Stimulated activated CD4-positive, alpha-beta T cell treated with anti-CD3 and anti-CD28 coated beads, Interleukin-4, amount 100 ng/mL, for 24 hours (primary cell): Measurements from ENCODE around the gene CTNND2.
"Not testable (repeated sequence)": the region's sequence is repeated elsewhere in the genome, so short reads cannot be mapped to it uniquely, and the experiment has no call there.

Experiments used
- DNase-seq: peaks from one replicate; pipeline ENCODE4 v3.0.0-alpha.2; 2020

Gene CTNND2

GRCh38 chr5:11857391-11857790 lies 46.9 kb downstream of the CTNND2 start:
- no peak for DNase-seq

- no peak for DNase-seq
Measured at GRCh38 chr5:11854936-11855335, 49.3 kb downstream of the CTNND2 start.

DNA sequence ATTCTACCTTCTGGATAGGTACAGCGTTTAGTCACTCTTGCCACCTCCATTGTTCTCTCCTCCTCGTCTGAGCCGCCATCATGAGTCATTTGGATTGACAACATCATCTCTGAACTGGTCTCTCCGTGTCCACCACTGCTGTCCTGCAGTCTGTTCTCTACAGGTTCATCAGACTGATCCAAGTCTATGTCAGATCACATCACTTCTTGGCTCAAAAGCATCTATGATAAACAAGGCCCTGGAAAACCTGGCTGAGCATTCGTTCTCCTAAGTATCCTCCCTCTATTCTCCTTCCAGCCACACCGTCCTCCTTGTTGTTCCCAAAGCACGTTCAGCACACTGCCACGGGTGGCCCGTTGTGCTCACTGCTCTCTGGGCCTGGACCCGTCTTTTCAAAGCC lies 50.5 kb downstream of the CTNND2 start:
- no peak for DNase-seq

DNA sequence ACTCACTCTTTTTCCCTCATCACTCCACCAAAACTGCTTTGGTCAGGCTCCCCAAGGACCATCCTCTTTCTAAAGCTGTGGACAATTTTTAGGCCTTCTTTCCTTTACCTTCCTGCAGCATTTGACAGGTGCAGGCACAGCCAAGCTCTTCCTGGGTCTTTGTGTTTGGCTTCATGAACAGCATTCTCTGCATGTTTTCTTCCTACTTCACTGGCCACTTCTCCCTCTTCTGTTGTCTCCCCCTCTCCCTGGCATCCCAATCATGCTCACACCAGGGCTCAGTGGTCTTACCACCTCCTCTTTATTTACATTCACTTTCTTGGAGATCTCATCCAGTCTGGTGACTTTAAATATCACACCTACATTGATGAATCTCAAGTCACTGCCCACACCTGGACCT lies 51.1 kb downstream of the CTNND2 start:
- DNase-seq: no peak

DNA sequence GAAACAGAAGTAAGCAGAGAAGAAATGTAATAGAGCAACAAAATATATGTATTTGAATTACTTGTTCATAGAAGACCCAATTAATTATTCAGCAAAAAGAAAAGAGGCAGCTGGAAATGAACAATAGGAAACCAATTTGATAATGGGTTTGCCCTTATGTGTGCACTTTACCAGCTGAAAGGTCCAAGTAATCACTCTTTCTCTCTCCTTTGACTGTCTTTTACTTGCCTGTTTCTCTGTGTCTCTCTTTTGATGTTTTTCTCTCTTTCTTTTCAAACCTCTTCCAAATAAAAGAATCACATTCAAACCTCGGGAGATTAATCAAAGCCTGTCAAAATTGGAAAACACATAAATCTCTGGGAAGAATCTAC lies 51.5 kb downstream of the CTNND2 start:
- DNase-seq: no peak

DNA sequence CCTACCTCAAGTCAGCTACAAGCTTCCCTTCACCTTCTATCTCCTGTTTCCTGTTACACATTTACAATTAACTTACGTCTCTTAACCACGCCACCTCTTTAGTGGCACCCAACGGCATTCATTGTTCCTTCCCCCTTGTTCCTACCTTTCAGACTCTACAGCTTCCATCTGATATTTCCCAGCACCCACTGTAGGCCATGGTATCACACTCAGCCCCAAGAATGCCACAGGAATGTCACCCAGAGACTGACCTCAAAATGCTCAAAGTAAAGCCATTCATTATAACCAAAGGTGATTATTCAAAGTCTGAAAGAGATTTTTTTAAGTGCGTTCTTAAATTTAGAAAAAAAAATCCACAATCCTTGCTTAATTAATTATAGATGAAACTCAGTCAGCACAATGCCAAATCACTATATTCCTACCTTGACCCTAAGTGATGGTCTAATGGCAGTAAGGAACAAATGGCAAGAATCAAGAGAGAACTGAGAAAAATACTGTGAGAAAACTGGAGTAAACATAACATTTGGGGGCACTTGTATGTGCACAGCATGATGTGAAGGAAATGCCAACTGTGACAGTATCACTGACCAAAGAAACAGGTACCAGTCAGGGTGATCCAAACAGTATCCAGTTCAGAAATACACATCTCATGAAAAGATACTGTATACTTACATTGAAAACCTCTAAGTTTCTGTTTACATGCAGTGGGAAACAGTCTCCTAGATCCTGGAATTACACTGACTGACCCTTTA lies 52.1 kb downstream of the CTNND2 start:
- DNase-seq: no peak

DNA sequence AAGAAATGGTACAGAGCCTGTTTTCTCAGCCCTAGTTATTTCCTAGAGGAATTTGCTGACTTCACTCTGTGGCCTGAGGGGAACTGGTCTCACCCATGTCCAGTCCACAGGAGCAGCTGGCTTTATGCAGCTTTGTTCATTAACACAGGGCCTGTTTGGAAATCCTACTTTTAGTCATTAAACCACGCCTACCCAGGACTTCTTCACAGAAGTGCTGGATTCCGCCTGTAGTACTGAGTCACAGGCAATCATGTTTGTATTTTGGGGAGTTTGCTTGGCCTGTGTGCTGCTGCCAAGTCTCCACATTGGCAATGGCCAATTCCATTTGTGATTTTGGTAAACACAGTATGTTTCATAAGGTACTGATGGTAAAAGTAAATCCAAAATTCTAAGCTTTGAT lies 52.8 kb downstream of the CTNND2 start:
- no peak for DNase-seq

DNA sequence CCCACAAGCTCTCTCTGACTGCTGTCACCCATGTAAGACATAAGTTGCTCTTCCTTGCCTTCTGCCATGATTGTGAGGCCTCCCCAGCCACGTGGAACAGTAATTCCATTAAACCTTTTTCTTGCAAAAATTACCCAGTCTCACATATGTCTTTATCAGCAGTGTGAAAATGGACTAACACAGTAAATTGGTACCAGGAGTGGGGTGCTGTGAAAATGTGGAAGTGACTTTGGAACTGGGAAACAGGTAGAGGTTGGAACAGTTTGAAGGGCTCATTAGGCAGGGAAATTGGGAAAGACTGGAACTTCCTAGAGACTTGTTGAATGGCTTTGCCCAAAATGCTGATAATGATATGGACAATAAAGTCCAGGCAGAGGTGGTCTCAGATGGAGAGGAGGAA lies 75.7 kb downstream of the CTNND2 start:
- not testable (repeated sequence) for DNase-seq

GRCh38 chr5:11822598-11822997 lies 81.6 kb downstream of the CTNND2 start:
- no peak for DNase-seq

GRCh38 chr5:11815916-11816315 lies 88.3 kb downstream of the CTNND2 start:
- no peak for DNase-seq

DNA sequence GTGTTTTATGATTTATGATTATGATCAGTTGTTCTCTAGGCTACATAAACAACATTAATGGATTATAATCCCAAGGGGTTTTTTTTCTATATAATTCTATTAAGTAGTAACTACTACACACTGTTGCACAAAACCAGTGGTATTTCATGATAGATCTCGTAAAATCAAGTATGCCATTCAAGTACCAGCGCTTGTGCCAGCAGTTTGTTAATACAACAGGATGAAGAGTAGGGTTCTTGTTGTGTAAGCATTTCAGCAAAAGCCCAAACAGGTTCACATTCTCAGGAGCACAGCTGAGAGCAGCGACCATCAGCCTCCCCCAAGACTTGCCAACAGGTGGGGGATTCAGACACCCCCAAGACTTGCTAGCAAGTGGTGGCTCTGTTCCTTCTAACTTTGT lies 88.8 kb downstream of the CTNND2 start:
- DNase-seq: no peak

DNA sequence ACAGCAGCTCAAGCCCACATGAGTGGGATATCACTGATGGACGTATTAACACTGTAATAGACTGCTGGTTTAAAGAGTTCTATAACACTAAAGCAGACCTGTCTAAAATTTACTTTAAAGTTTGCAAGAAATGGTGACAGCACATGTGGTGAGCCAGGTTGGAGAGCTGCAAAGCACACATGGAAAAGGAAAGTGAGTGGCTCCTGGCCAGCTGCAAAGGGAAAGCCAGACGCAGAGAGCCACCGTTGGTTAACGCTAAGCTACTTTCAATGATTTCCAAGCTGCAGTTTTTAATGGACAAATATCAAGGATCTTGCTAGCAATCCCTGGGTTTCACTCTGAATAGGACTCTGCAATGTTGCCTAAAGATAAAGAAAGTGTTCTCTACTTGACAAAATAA lies 89.9 kb downstream of the CTNND2 start:
- no peak for DNase-seq

DNA sequence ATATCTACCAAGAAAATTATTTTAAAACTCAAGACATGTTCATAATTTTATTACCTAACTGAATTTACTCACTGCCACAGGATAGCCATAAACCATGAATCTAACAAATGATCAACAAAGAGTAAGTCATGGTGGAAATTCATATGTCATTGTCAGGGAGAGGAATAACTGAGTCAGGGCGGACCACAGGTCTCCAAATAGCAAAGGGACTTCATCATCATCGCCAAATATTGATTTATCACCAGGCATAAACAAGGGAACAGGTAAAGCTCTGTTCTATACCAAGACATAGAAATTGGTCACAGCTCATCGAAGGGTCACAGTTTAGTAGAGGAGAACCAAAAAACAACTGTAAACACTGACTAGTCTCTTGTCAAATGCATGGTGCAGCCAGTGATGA lies 94.8 kb downstream of the CTNND2 start:
- DNase-seq: no peak

- DNase-seq: no peak
Measured at GRCh38 chr5:11803436-11803835, 100.8 kb downstream of the CTNND2 start.

GRCh38 chr5:11801061-11801460 lies 103.2 kb downstream of the CTNND2 start:
- no peak for DNase-seq

- DNase-seq: no peak
Measured at GRCh38 chr5:11797132-11797531, 107.1 kb downstream of the CTNND2 start.

GRCh38 chr5:11793396-11793795 lies 110.8 kb downstream of the CTNND2 start:
- no peak for DNase-seq

GRCh38 chr5:11792621-11793020 lies 111.6 kb downstream of the CTNND2 start:
- no peak for DNase-seq

DNA sequence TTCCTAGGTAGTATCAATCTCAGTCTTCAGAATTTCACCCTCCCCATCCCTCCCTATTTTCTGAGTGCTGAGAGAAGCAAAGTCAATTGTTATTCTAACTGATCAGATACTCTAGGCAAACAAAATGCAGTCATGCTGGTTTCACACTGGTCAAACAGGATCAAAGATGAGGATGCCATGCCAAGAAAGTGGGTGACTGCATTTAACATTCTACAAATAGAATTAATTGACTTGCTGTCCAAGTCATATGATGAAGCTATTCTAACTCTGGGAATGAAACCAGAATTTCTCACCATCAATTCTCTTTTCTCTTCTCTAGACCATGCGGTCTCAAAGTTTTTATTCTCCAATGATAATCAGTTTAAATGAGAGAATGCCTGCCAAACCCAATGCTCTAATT lies 112.5 kb downstream of the CTNND2 start:
- DNase-seq: no peak

DNA sequence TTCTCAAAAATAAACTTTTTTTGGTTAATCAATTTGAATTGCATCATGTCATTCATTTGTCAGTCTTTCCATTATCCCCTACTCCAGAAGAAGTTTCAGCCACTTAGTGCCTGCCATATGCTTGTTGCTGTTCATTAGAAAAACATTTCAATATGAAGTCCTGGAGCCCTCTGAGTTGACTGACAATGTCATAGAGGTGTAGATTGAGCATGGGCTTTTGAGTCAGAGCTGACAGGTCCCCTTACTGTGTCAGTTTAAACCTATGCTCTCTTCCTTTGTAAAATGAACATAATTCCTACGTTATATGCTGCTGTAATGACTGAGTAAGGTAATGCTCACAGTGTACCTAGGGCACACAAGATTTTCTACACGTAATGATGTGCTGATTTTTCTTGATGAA lies 114.0 kb downstream of the CTNND2 start:
- DNase-seq: no peak

GRCh38 chr5:11785771-11786352 lies 118.4 kb downstream of the CTNND2 start:
- DNase-seq: no peak

DNA sequence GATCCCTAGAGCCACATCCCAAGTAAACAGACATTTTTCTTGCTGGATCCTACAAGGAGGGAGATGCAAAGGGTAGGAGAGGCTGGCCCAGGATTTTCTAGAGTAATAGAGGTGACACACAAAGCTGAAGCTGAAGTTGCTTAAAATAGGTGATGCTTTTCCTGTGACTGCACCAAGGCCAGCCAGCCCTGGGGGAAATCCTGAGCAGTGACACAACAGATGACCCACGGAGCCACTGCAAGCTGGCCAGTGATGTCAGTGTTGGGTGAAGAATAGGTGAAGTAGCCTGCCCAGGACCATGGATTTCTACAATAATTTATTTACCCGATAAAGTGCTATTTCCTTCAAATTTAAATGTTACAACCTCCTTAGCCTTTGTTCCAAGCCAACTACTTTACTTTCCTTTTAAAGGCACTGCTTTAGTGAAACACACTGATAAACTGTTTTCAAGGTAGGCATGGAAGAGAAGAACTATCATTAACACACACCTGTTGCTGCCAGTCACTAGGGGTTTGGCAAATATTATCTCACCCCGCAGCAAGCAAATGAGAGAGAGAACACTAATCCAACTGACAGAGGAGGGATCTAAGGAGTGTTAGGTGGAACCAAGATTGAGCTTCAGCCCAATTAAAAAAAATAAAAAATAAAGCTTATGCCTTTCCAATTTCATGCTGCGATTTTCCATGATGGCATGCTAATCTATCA lies 123.5 kb downstream of the CTNND2 start:
- no peak for DNase-seq

DNA sequence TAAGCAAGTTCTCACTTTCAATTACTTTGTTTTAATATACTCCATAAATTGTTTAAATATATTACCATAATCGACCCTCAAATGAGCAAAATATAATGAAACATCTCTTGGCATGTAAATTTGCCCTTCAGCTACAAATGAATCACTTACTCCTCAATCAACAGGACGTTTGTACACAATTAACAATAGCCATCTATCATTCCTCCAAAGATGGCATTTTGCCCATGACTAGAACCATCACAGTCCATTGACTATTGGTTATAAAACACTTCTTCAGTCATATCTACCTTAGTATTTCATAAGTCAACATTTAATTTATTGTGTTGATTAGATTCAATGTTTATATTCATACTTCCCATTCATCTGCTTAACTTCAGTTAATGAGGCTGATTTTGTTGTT lies 127.2 kb downstream of the CTNND2 start:
- DNase-seq: no peak

GRCh38 chr5:11770310-11770709 lies 133.9 kb downstream of the CTNND2 start:
- no peak for DNase-seq
